IMR-90 (cell line): ENCODE results near the gene MDC1. TPM values are rescaled to one million over a fixed set of nuclear protein-coding genes. Genes with fewer than 3 reads are reported as not detected.

Experiments
- ATAC-seq: fragments of 200-7000 bp; cut with Tn5 transposase; 2 replicates; pipeline ENCODE4 v1.9.1; 2020; ENCODE audit warnings: low read depth, mild to moderate bottlenecking, moderate library complexity
- BruUV-seq: library from RNA; stranded (reverse); fragments of 400-500 nt; replicated peaks from 2 replicates; lab custom pipeline; 2021; lab: Mats Ljungman, UMichigan
- CTCF ChIA-PET: fragments of 300-600 bp; formaldehyde crosslinking; extraction: SDS; loops from one replicate; lab custom pipeline; 2021; ENCODE audit warnings: antibody characterized with exemption; lab: Yijun Ruan, JAX
- POLR2A ChIA-PET: fragments of 300-600 bp; sonication (Branson Sonifier 250); formaldehyde crosslinking; loops from one replicate; lab custom pipeline; 2022; ENCODE audit warnings: antibody characterized with exemption; ENCODE audit not compliant: unreplicated experiment; lab: Charles Lee
- DNase-seq: peaks from one replicate; pipeline ENCODE4 v3.0.0; 2013
- H2AFZ ChIP-seq: replicated peaks from 2 replicates; pipeline ENCODE3; 2013; ENCODE audit warnings: low read length, mild to moderate bottlenecking; ENCODE audit not compliant: poor library complexity
- H2AK5ac ChIP-seq: 2 replicates; pipeline ENCODE4 v1.6.1; 2013; ENCODE audit warnings: low read depth, low read length, inconsistent platforms
- H2AK9ac ChIP-seq: replicated peaks from 2 replicates; pipeline ENCODE3; 2013; ENCODE audit warnings: mild to moderate bottlenecking, low read depth, low read length, moderate library complexity; ENCODE audit not compliant: poor library complexity
- H2BK120ac ChIP-seq: 2 replicates; pipeline ENCODE4 v1.6.1; 2013; ENCODE audit warnings: low read depth, low read length, inconsistent platforms
- H2BK15ac ChIP-seq: 3 replicates; pipeline ENCODE4 v1.6.1; 2013; ENCODE audit warnings: low read depth, low read length, inconsistent platforms
- H2BK20ac ChIP-seq: 2 replicates; pipeline ENCODE4 v1.6.1; 2013; ENCODE audit warnings: low read depth, mild to moderate bottlenecking, inconsistent platforms, low read length, moderate library complexity
- H2BK5ac ChIP-seq: 2 replicates; pipeline ENCODE4 v1.6.1; 2013; ENCODE audit warnings: mild to moderate bottlenecking, low read depth, low read length, inconsistent platforms; ENCODE audit not compliant: poor library complexity, severe bottlenecking
- H3K14ac ChIP-seq: replicated peaks from 2 replicates; pipeline ENCODE4 v1.6.1; 2013; ENCODE audit warnings: low read depth, low read length, inconsistent platforms
- H3K18ac ChIP-seq: 2 replicates; pipeline ENCODE4 v1.6.1; 2013; ENCODE audit warnings: low read depth, low read length, control low read depth
- H3K23ac ChIP-seq: 2 replicates; pipeline ENCODE4 v1.6.1; 2013; ENCODE audit warnings: low read depth, low read length, inconsistent platforms
- H3K27ac ChIP-seq: 2 replicates; pipeline ENCODE4 v1.5.1; 2013; ENCODE audit warnings: mild to moderate bottlenecking, control low read depth, low read length; ENCODE audit not compliant: insufficient read depth
- H3K27me3 ChIP-seq: 2 replicates; pipeline ENCODE4 v1.6.1; 2013; ENCODE audit warnings: low read length; ENCODE audit not compliant: control insufficient read depth, insufficient read depth
- H3K36me3 ChIP-seq: 2 replicates; pipeline ENCODE4 v1.6.1; 2013; ENCODE audit warnings: low read length, mixed read lengths; ENCODE audit not compliant: control insufficient read depth, insufficient read depth
- H3K4ac ChIP-seq: 2 replicates; pipeline ENCODE4 v1.6.1; 2013; ENCODE audit warnings: low read depth, low read length, inconsistent platforms
- H3K4me1 ChIP-seq: 2 replicates; pipeline ENCODE4 v1.6.1; 2013; ENCODE audit warnings: low read length, mixed read lengths; ENCODE audit not compliant: control insufficient read depth, insufficient read depth
- H3K4me2 ChIP-seq: 2 replicates; pipeline ENCODE4 v1.6.1; 2013; ENCODE audit warnings: low read depth, mild to moderate bottlenecking, control low read depth, low read length, moderate library complexity
- H3K4me3 ChIP-seq: 2 replicates; pipeline ENCODE4 v1.5.1; 2013; ENCODE audit warnings: low read depth, mild to moderate bottlenecking, control low read depth, low read length, moderate library complexity; ENCODE audit not compliant: insufficient read depth
- H3K56ac ChIP-seq: 2 replicates; pipeline ENCODE4 v1.6.1; 2013; ENCODE audit warnings: low read length, inconsistent platforms; ENCODE audit not compliant: insufficient read depth; ENCODE audit errors: extremely low read depth
- H3K79me1 ChIP-seq, 2 experiments: 2 replicates each; pipeline ENCODE4 v1.6.1; 2013; ENCODE audit warnings: low read length in 2 of 2, inconsistent platforms in 1 of 2, low read depth in 1 of 2
- H3K9ac ChIP-seq: 2 replicates; pipeline ENCODE4 v1.6.1; 2013; ENCODE audit warnings: low read depth, low read length, control low read depth
- H3K9me1 ChIP-seq: 2 replicates; pipeline ENCODE4 v1.6.1; 2013; ENCODE audit warnings: low read length, inconsistent platforms; ENCODE audit not compliant: insufficient read depth
- H3K9me3 ChIP-seq: 2 replicates; pipeline ENCODE4 v1.6.1; 2013; ENCODE audit warnings: low read length; ENCODE audit not compliant: control insufficient read depth, insufficient read depth
- H4K20me1 ChIP-seq: 2 replicates; pipeline ENCODE4 v1.6.1; 2013; ENCODE audit warnings: low read length, inconsistent platforms; ENCODE audit not compliant: insufficient read depth
- H4K5ac ChIP-seq: 2 replicates; pipeline ENCODE4 v1.6.1; 2013; ENCODE audit warnings: mild to moderate bottlenecking, low read depth, low read length, control low read depth
- H4K8ac ChIP-seq, 2 experiments: 2 replicates each; pipeline ENCODE4 v1.6.1; 2013; ENCODE audit warnings: low read depth in 2 of 2, low read length in 2 of 2, control low read depth in 1 of 2, inconsistent platforms in 1 of 2
- H4K91ac ChIP-seq: 2 replicates; pipeline ENCODE4 v1.6.1; 2013; ENCODE audit warnings: low read depth, low read length, inconsistent platforms; ENCODE audit not compliant: insufficient read depth
- CHD1 ChIP-seq: IDR thresholded peaks from 2 replicates; pipeline ENCODE4 v1.6.1; 2012; ENCODE audit warnings: low read depth, low read length, improper control_type of control experiment
- FOS ChIP-seq: fragments of 150-350 bp; IDR thresholded peaks from 2 replicates; pipeline ENCODE4 v1.6.1; 2016; ENCODE audit warnings: low read depth, low read length
- MAFK ChIP-seq: IDR thresholded peaks from 2 replicates; pipeline ENCODE4 v1.6.1; 2012; ENCODE audit warnings: low read depth, low read length, improper control_type of control experiment
- MAZ ChIP-seq: IDR thresholded peaks from 2 replicates; pipeline ENCODE4 v1.6.1; 2012; ENCODE audit warnings: low read depth, mild to moderate bottlenecking, low read length, improper control_type of control experiment, moderate library complexity, borderline replicate concordance
- MXI1 ChIP-seq: IDR thresholded peaks from 2 replicates; pipeline ENCODE4 v1.6.1; 2012; ENCODE audit warnings: low read depth, mild to moderate bottlenecking, low read length, moderate library complexity, borderline replicate concordance
- NFE2L2 ChIP-seq: fragments of 150-350 bp; IDR thresholded peaks from 2 replicates; pipeline ENCODE4 v1.6.1; 2016; ENCODE audit warnings: low read depth, mild to moderate bottlenecking, low read length
- RAD21 ChIP-seq: IDR thresholded peaks from 2 replicates; pipeline ENCODE4 v1.6.1; 2012; ENCODE audit warnings: low read length, improper control_type of control experiment
- RCOR1 ChIP-seq: IDR thresholded peaks from 2 replicates; pipeline ENCODE4 v1.6.1; 2012; ENCODE audit warnings: mild to moderate bottlenecking, low read length, improper control_type of control experiment; ENCODE audit not compliant: insufficient replicate concordance
- RFX5 ChIP-seq: IDR thresholded peaks from 2 replicates; pipeline ENCODE4 v1.8.0; 2012; ENCODE audit warnings: low read depth, mild to moderate bottlenecking, low read length, moderate library complexity
- USF2 ChIP-seq: fragments of 150-350 bp; IDR thresholded peaks from 2 replicates; pipeline ENCODE4 v1.6.1; 2017; ENCODE audit warnings: mild to moderate bottlenecking, antibody characterized with exemption, low read length, low read depth
- WGBS, 2 experiments: methylation state at CpG; one replicate each; pipeline versions ENCODE4 v1.1.5 to v1.1.7; 2013; ENCODE audit warnings: missing lambda C conversion rate in 2 of 2; ENCODE audit not compliant: insufficient read length in 1 of 2; ENCODE audit errors: extremely low coverage in 2 of 2; 5-methylcytosine and 5-hydroxymethylcytosine counted together
- dilution Hi-C: fragments of 300-500 bp; cut with HindIII; formaldehyde crosslinking; loops from one replicate; pipeline ENCODE4 v1.14.3; 2018; ENCODE audit warnings: low sequenced_read_pairs; ENCODE audit not compliant: unreplicated experiment
- in situ Hi-C: fragments of 300-500 bp; cut with MboI; formaldehyde crosslinking; loops from 3 replicates; pipeline ENCODE4 v1.14.3; 2019; ENCODE audit warnings: low sequenced_read_pairs, inconsistent platforms, mixed read lengths
- intact Hi-C: fragments of 100-400 bp; cut with micrococcal nuclease; formaldehyde crosslinking; loops from 2 replicates; pipeline ENCODE4 v1.10.0; 2022
- polyA plus RNA-seq, 3 experiments: library from polyadenylated mRNA; depleted of rRNA; stranded (reverse); fragments of >200 nt; gene quantifications; 2 replicates each; pipeline ENCODE4 v1.2.3, GENCODE V29; 2012; ENCODE audit warnings: low replicate concordance in 1 of 3
- total RNA-seq: library from RNA; depleted of rRNA; stranded (reverse); fragments of >200 nt; gene quantifications from 2 replicates; pipeline ENCODE4 v1.2.3, GENCODE V29; 2012

Gene MDC1
- total and polyA plus RNA-seq, 2 of the 4 experiments (the other 2 are of a cell fraction) = 4.5 to 12.1 TPM

- H3K9me3 ChIP-seq = no peaks in the 10 kb centered on the region
- no CpG with 5 or more reads among the region's 9 CpGs for WGBS, 2 experiments
- peak overlapping the region; percentile 12; the same call in 1 of the 2 replicates for H2BK120ac ChIP-seq
- no TSS peak for BruUV-seq
- H4K20me1 ChIP-seq = peaks cover 24% of the 10 kb centered on the region
- peak overlapping the region; percentile 88 to 96; a peak in 3 of 4 replicates for H4K8ac ChIP-seq
- H2BK20ac ChIP-seq = peak overlapping the region; percentile 60; the same call in 1 of the 2 replicates
- H4K5ac ChIP-seq = peak overlapping the region; percentile 69; the same call in 1 of the 2 replicates
- H3K14ac ChIP-seq = peak overlapping the region; percentile 97
- peak overlapping the region; percentile 97 for H4K91ac ChIP-seq
- H3K36me3 ChIP-seq = peaks cover 15% of the 10 kb centered on the region
- H3K4ac ChIP-seq = peak overlapping the region; percentile 98
- ChIA-PET CTCF (interaction anchor here (2.2 kb wide), 1 partner anchor 10 kb away, joined by 6 read pairs; no protein-coding TSS in a partner anchor), POLR2A (no interaction called here)
- H3K4me1 ChIP-seq = peaks cover 19% of the 10 kb centered on the region
- H2AK9ac ChIP-seq = peak overlapping the region; percentile 100
- H3K9ac ChIP-seq = peak overlapping the region; percentile 92
- H3K4me3 ChIP-seq = no peak overlapping the region
- in situ Hi-C loops = no loop called here
- peak overlapping the region; percentile 95 for H3K56ac ChIP-seq
- H3K23ac ChIP-seq = peak overlapping the region; percentile 93; the same call in 1 of the 2 replicates
- dilution Hi-C loops = no loop called here
- intact Hi-C loops = no loop called here
- H2AK5ac ChIP-seq = peak overlapping the region; percentile 98
- H3K4me2 ChIP-seq = peak overlapping the region; percentile 73
- TF ChIP-seq MAZ (no peak), RFX5 (no peak), CHD1 (no peak), MXI1 (no peak), NFE2L2 (no peak), MAFK (no peak), FOS (no peak), RAD21 (no peak), RCOR1 (no peak), USF2 (no peak)
- H3K27me3 ChIP-seq = no peaks in the 10 kb centered on the region
- H3K79me1 ChIP-seq = peaks cover 18 to 37% of the 10 kb centered on the region in 2 experiments; a peak in 3 of 4 replicates
- DNase-seq (no peak), ATAC-seq (no peak)
- H2AFZ ChIP-seq = no peak overlapping the region
- no peak overlapping the region; the same call in 1 of the 2 replicates for H3K18ac ChIP-seq
- peaks cover 13% of the 10 kb centered on the region for H3K9me1 ChIP-seq
- H2BK5ac ChIP-seq = peak overlapping the region; percentile 92
- H2BK15ac ChIP-seq = peak overlapping the region; percentile 40; the same call in 1 of the 3 replicates
- H3K27ac ChIP-seq = peak overlapping the region; percentile 96
Observed at GRCh38 chr6:30688569-30688968, 28.5 kb downstream of the MDC1 start.
